ENCODE data around the gene IGF2BP2.

GRCh38 chr3:185831990-185832389 is 7.1 kb upstream of the IGF2BP2 start:
- TF ChIP-seq POLR2A (IDR thresholded peaks at IDR 0.05) (no peak), EP300 (IDR thresholded peaks at IDR 0.05) (no peak)
- TF ChIP-seq, protein P1, sequence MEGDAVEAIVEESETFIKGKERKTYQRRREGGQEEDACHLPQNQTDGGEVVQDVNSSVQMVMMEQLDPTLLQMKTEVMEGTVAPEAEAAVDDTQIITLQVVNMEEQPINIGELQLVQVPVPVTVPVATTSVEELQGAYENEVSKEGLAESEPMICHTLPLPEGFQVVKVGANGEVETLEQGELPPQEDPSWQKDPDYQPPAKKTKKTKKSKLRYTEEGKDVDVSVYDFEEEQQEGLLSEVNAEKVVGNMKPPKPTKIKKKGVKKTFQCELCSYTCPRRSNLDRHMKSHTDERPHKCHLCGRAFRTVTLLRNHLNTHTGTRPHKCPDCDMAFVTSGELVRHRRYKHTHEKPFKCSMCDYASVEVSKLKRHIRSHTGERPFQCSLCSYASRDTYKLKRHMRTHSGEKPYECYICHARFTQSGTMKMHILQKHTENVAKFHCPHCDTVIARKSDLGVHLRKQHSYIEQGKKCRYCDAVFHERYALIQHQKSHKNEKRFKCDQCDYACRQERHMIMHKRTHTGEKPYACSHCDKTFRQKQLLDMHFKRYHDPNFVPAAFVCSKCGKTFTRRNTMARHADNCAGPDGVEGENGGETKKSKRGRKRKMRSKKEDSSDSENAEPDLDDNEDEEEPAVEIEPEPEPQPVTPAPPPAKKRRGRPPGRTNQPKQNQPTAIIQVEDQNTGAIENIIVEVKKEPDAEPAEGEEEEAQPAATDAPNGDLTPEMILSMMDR (IDR thresholded peaks at IDR 0.05): no peak
